Neural cell (in vitro differentiated cells): ENCODE data around the gene KIAA1210. TPM values are rescaled to one million over a fixed set of nuclear protein-coding genes. Genes with fewer than 3 reads are reported as not detected.

Source experiments
- H2AFZ ChIP-seq: fragments of 200-600, 300-800 bp; sonication (generic), shearing (Covaris generic); 2 replicates; pipeline ENCODE4 v1.6.0; 2014; ENCODE audit warnings: low read depth, mild to moderate bottlenecking, antibody characterized with exemption, low read length, moderate library complexity
- H3F3A ChIP-seq: fragments of 200-600 bp; shearing (Covaris generic); 2 replicates; pipeline ENCODE4 v1.6.1; 2016; ENCODE audit warnings: mild to moderate bottlenecking, moderate library complexity, mixed read lengths, antibody characterized with exemption, low read length; ENCODE audit not compliant: insufficient read depth, poor library complexity, severe bottlenecking
- H3K27ac ChIP-seq: fragments of 200-600, 300-800 bp; sonication (generic), shearing (Covaris generic); 2 replicates; pipeline ENCODE4 v1.5.1; 2014; ENCODE audit warnings: mild to moderate bottlenecking, low read length, moderate library complexity
- H3K27me3 ChIP-seq: fragments of 300-800, 200-600 bp; sonication (generic), shearing (Covaris generic); 2 replicates; pipeline ENCODE4 v1.6.0; 2014; ENCODE audit warnings: mild to moderate bottlenecking, low read depth, low read length, moderate library complexity; ENCODE audit not compliant: insufficient read depth
- H3K36me3 ChIP-seq: fragments of 300-800, 200-600 bp; sonication (generic), shearing (Covaris generic); 2 replicates; pipeline ENCODE4 v1.5.1; 2014; ENCODE audit warnings: mild to moderate bottlenecking, antibody characterized with exemption, low read length, moderate library complexity; ENCODE audit not compliant: insufficient read depth
- H3K4me2 ChIP-seq: fragments of 300-800, 200-600 bp; sonication (generic), shearing (Covaris generic); 2 replicates; pipeline ENCODE4 v1.6.0; 2014; ENCODE audit warnings: mild to moderate bottlenecking, low read length
- H3K4me3 ChIP-seq: fragments of 300-800, 200-600 bp; sonication (generic), shearing (Covaris generic); 2 replicates; pipeline ENCODE4 v1.5.1; 2014; ENCODE audit warnings: mild to moderate bottlenecking, low read length, moderate library complexity
- H3K79me2 ChIP-seq: fragments of 200-600 bp; shearing (Covaris generic); replicated peaks from 2 replicates; pipeline ENCODE4 v1.6.0; 2014; ENCODE audit warnings: mild to moderate bottlenecking, low read length, moderate library complexity; ENCODE audit not compliant: insufficient read depth
- H3K9ac ChIP-seq: fragments of 300-800, 200-600 bp; sonication (generic), shearing (Covaris generic); 2 replicates; pipeline ENCODE4 v1.6.1; 2016; ENCODE audit warnings: mild to moderate bottlenecking, low read length, mixed read lengths
- H3K9me2 ChIP-seq: fragments of 200-600 bp; shearing (Covaris generic); 2 replicates; pipeline ENCODE4 v1.6.1; 2016; ENCODE audit warnings: mild to moderate bottlenecking, low read length, mixed read lengths; ENCODE audit not compliant: insufficient read depth
- H3K9me3 ChIP-seq: fragments of 200-600, 300-800 bp; sonication (generic), shearing (Covaris generic); 2 replicates; pipeline ENCODE4 v1.6.1; 2016; ENCODE audit warnings: mild to moderate bottlenecking, mixed run types, low read length, moderate library complexity, mixed read lengths
- H4K20me1 ChIP-seq: fragments of 200-600 bp; shearing (Covaris generic); 2 replicates; pipeline ENCODE4 v1.6.1; 2016; ENCODE audit warnings: mild to moderate bottlenecking, mixed run types; ENCODE audit not compliant: insufficient read depth
- CTCF ChIP-seq: fragments of 450-650 bp; IDR thresholded peaks from 2 replicates; pipeline ENCODE4 v1.5.1; 2014; ENCODE audit warnings: antibody characterized with exemption, mild to moderate bottlenecking, moderate library complexity; ENCODE audit not compliant: poor library complexity, severe bottlenecking
- EP300 ChIP-seq: fragments of 450-650 bp; conservative IDR thresholded peaks from 2 replicates; pipeline ENCODE4 v1.6.1; 2014; ENCODE audit warnings: antibody characterized with exemption, mild to moderate bottlenecking, moderate library complexity; ENCODE audit not compliant: poor library complexity, severe bottlenecking
- EZH2 ChIP-seq: fragments of 200-600, 300-800 bp; shearing (Covaris generic), sonication (generic); IDR thresholded peaks from 2 replicates; pipeline ENCODE4 v1.6.1; 2014; ENCODE audit warnings: antibody characterized with exemption, low read length, borderline replicate concordance, mild to moderate bottlenecking; ENCODE audit not compliant: insufficient read depth, poor library complexity, severe bottlenecking
- MXI1 ChIP-seq: fragments of 450-650 bp; conservative IDR thresholded peaks from 2 replicates; pipeline ENCODE4 v1.6.1; 2014; ENCODE audit warnings: antibody characterized with exemption, mild to moderate bottlenecking; ENCODE audit not compliant: poor library complexity, severe bottlenecking
- POLR2AphosphoS5 ChIP-seq: IDR thresholded peaks from 2 replicates; pipeline ENCODE4 v1.6.1; 2012
- RAD21 ChIP-seq: fragments of 450-650 bp; conservative IDR thresholded peaks from 2 replicates; pipeline ENCODE4 v1.6.1; 2014; ENCODE audit warnings: antibody characterized with exemption, mild to moderate bottlenecking, moderate library complexity
- REST ChIP-seq: IDR thresholded peaks from 2 replicates; pipeline ENCODE4 v1.6.1; 2012; ENCODE audit warnings: borderline replicate concordance
- SMC3 ChIP-seq: fragments of 450-650 bp; conservative IDR thresholded peaks from 2 replicates; pipeline ENCODE4 v1.6.1; 2014; ENCODE audit warnings: antibody characterized with exemption, mild to moderate bottlenecking, moderate library complexity; ENCODE audit not compliant: poor library complexity
- TAF1 ChIP-seq: IDR thresholded peaks from 2 replicates; pipeline ENCODE4 v1.6.1; 2012; ENCODE audit warnings: low read depth
- polyA plus RNA-seq: library from polyadenylated mRNA; depleted of rRNA; stranded (reverse); fragments of >200 nt; gene quantifications from 2 replicates; pipeline ENCODE4 v1.2.3, GENCODE V29; 2014

The KIAA1210 gene
- polyA plus RNA-seq, 1 donor from 2014 or later: not detected

- H3K27me3 ChIP-seq: no peaks in the 10 kb centered on the region
- no peaks in the 10 kb centered on the region for H3K36me3 ChIP-seq
- no peak overlapping the region for H3K4me3 ChIP-seq
- H2AFZ ChIP-seq: no peak overlapping the region
- no peaks in the 10 kb centered on the region for H3F3A ChIP-seq
- no peaks in the 10 kb centered on the region for H3K9me3 ChIP-seq
- H3K9ac ChIP-seq: no peak overlapping the region
- H3K27ac ChIP-seq: no peak overlapping the region
- H4K20me1 ChIP-seq: no peaks in the 10 kb centered on the region
- TF ChIP-seq EP300 (no peak), TAF1 (no peak), CTCF (no peak), SMC3 (no peak), MXI1 (no peak), REST (no peak), RAD21 (no peak), EZH2 (no peak), POLR2AphosphoS5 (no peak)
- no peaks in the 10 kb centered on the region for H3K79me2 ChIP-seq
- no peak overlapping the region for H3K4me2 ChIP-seq
- H3K9me2 ChIP-seq: no peaks in the 10 kb centered on the region
Measured at GRCh38 chrX:119105826-119106225, 21.8 kb downstream of the KIAA1210 start.

- Histone ChIP-seq H3K27ac (no peak overlapping the region), H3K4me2 (no peak overlapping the region), H3K79me2 (no peaks in the 10 kb centered on the region), H3K9me2 (no peaks in the 10 kb centered on the region), H3K27me3 (no peaks in the 10 kb centered on the region), H3K9ac (no peak overlapping the region), H3K9me3 (no peaks in the 10 kb centered on the region), H4K20me1 (no peaks in the 10 kb centered on the region), H2AFZ (no peak overlapping the region), H3K4me3 (no peak overlapping the region), H3K36me3 (no peaks in the 10 kb centered on the region), H3F3A (no peaks in the 10 kb centered on the region)
- no peak for TF ChIP-seq REST
- TF ChIP-seq POLR2AphosphoS5: no peak
- TF ChIP-seq SMC3: no peak
- TF ChIP-seq EZH2: no peak
- TF ChIP-seq MXI1: no peak
- no peak for TF ChIP-seq RAD21
- TF ChIP-seq EP300: no peak
- TF ChIP-seq TAF1: no peak
- TF ChIP-seq CTCF: no peak
Measured at GRCh38 chrX:119101168-119101567, 26.4 kb downstream of the KIAA1210 start.
